Lung (tissue), 12 donors: ENCODE results near the gene MED12L. TPM values are rescaled to one million over a fixed set of nuclear protein-coding genes. Genes with fewer than 3 reads are reported as not detected.

Experiments
- ATAC-seq: fragments of 200-7000 bp; cut with Tn5 transposase; one replicate; pipeline ENCODE4 v1.9.1; 2020; ENCODE audit warnings: moderate number of reproducible peaks; ENCODE audit not compliant: insufficient read depth, low FRiP score
- DNase-seq, 3 donors: peaks; one replicate each; pipeline ENCODE4 v3.0.0-alpha.2; 2013 to 2017
- H3K27ac ChIP-seq, 2 donors: one replicate each; pipeline ENCODE4 v1.5.1; 2013; ENCODE audit warnings: mild to moderate bottlenecking in 2 of 2, moderate library complexity in 2 of 2, control low read depth in 1 of 2, inconsistent platforms in 1 of 2, low read depth in 1 of 2, low read length in 1 of 2
- H3K27me3 ChIP-seq, 3 donors: one replicate each; pipeline ENCODE4 v1.5.1; 2013; ENCODE audit warnings: low read length in 2 of 3; ENCODE audit not compliant: control insufficient read depth in 3 of 3, insufficient read depth in 3 of 3
- H3K36me3 ChIP-seq, 4 donors: one replicate each; pipeline ENCODE4 v1.5.1; 2013; ENCODE audit warnings: low read length in 4 of 4, mild to moderate bottlenecking in 1 of 4, moderate library complexity in 1 of 4; ENCODE audit not compliant: control insufficient read depth in 4 of 4, insufficient read depth in 4 of 4
- H3K4me1 ChIP-seq, 5 donors: one replicate each; pipeline ENCODE4 v1.5.1; 2013; ENCODE audit warnings: low read length in 5 of 5, mild to moderate bottlenecking in 2 of 5, moderate library complexity in 1 of 5; ENCODE audit not compliant: control insufficient read depth in 5 of 5, insufficient read depth in 5 of 5
- H3K4me3 ChIP-seq: one replicate; pipeline ENCODE4 v1.5.1; 2013; ENCODE audit warnings: mild to moderate bottlenecking, control low read depth, moderate library complexity
- H3K9ac ChIP-seq, 2 donors: one replicate each; pipeline ENCODE4 v1.5.1; 2013; ENCODE audit warnings: low read length in 2 of 2, control low read depth in 1 of 2; ENCODE audit not compliant: insufficient read depth in 1 of 2
- H3K9me3 ChIP-seq, 4 donors: one replicate each; pipeline ENCODE4 v1.5.1; 2013; ENCODE audit warnings: low read length in 3 of 4, mild to moderate bottlenecking in 1 of 4, moderate library complexity in 1 of 4; ENCODE audit not compliant: control insufficient read depth in 4 of 4, insufficient read depth in 3 of 4
- CTCF ChIP-seq: IDR thresholded peaks from 2 replicates; pipeline ENCODE4 v1.5.1; 2012; ENCODE audit warnings: mild to moderate bottlenecking; ENCODE audit errors: control extremely low read depth, extremely low read depth
- WGBS, 2 donors: extraction: QIAGEN DNeasy Blood & Tissue Kit; methylation state at CpG; one replicate each; pipeline ENCODE4 v1.1.7; 2013; 5-methylcytosine and 5-hydroxymethylcytosine counted together
- polyA plus RNA-seq, 2 donors: library from polyadenylated mRNA; stranded (reverse); fragments of 200-250 nt; gene quantifications; one replicate each; pipeline ENCODE4 v1.2.1, GENCODE V29; 2013
- total RNA-seq, 2 donors: library from RNA; depleted of rRNA in 1 of 2; stranded (reverse); fragments of >200 nt in 1 of 2; gene quantifications; one replicate each; pipeline ENCODE4 v1.2.1, GENCODE V29; 2014 to 2021
- donor health status: control.
- donor health status: control.
- donor health status: Bipolar disorder and iron deficiency.
- donor health status: healthy.
- donor health status: DM: yes; HTN: yes; CAD: no.

Gene MED12L
- total and polyA plus RNA-seq, 4 donors = 0.02 to 0.82 (median 0.30) TPM

DNA sequence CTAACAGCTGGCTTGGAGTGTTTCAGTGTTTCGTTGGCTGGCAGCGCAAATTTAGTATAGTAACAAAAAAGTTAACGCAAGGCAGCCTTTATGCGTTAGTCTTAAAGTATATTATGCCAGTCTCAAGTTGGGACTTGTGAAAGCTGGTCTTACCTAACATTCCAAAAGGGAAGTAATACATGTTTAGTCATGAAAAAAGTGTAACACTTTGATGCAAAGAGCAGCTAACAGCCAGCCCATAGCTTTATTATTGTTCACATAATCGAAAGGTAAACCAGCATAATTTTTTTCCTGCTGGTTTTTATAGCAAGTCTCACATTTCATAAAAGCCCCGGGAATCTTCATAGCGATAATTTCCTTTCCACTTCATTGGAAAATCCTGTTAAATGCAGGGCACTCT is 233.5 kb downstream of the MED12L start:
- Histone ChIP-seq H3K27ac (no peak overlapping the region), H3K9ac (no peak overlapping the region), H3K27me3 (no peaks in the 10 kb centered on the region), H3K9me3 (peaks cover 0 to 3% (median 0%) of the 10 kb centered on the region in 4 donors), H3K4me1 (no peaks in the 10 kb centered on the region), H3K4me3 (no peak overlapping the region), H3K36me3 (no peaks in the 10 kb centered on the region)
- DNase-seq = no peak
- WGBS, 2 donors = 38 to 70% methylated on average over 7 of the region's 7 CpGs
- no peak for TF ChIP-seq CTCF
- no peak for ATAC-seq

DNA sequence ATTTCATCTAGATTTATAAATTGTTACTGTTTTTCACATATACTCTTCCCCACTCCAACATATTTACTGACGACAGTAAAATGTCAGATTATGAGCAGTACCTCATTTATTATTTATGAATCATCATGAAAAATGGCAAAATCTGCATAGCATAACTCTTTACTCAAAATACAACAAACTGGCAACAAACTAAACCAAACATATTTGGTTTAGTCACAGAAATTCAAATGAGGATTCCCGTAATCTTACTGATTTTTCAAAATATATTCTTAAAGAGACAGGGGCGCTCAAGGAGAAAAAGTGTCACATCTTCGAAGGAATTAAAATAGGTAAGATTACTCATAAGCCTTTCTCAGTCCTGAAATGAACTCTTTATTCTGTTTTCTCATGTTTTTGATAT is 234.2 kb downstream of the MED12L start:
- H3K4me3 ChIP-seq = no peak overlapping the region
- WGBS, 2 donors = 85 to 88% methylated on average over 4 of the region's 4 CpGs
- H3K27ac ChIP-seq = no peak overlapping the region
- no peaks in the 10 kb centered on the region for H3K36me3 ChIP-seq
- no peaks in the 10 kb centered on the region for H3K27me3 ChIP-seq
- peaks cover 0 to 3% (median 0%) of the 10 kb centered on the region in 4 donors for H3K9me3 ChIP-seq
- H3K9ac ChIP-seq = no peak overlapping the region
- no peak for TF ChIP-seq CTCF
- ATAC-seq (no peak), DNase-seq (no peak)
- H3K4me1 ChIP-seq = no peaks in the 10 kb centered on the region

- no peak for ATAC-seq
- no peaks in the 10 kb centered on the region for H3K9me3 ChIP-seq
- no peak for TF ChIP-seq CTCF
- H3K9ac ChIP-seq = no peak overlapping the region
- no peak overlapping the region for H3K27ac ChIP-seq
- WGBS, 2 donors = 58 to 76% methylated on average over 2 of the region's 2 CpGs
- H3K4me3 ChIP-seq = no peak overlapping the region
- H3K4me1 ChIP-seq = no peaks in the 10 kb centered on the region
- no peak for DNase-seq
- H3K27me3 ChIP-seq = no peaks in the 10 kb centered on the region
- H3K36me3 ChIP-seq = no peaks in the 10 kb centered on the region
Measured at GRCh38 chr3:151320131-151320530, 234.7 kb downstream of the MED12L start.

DNA sequence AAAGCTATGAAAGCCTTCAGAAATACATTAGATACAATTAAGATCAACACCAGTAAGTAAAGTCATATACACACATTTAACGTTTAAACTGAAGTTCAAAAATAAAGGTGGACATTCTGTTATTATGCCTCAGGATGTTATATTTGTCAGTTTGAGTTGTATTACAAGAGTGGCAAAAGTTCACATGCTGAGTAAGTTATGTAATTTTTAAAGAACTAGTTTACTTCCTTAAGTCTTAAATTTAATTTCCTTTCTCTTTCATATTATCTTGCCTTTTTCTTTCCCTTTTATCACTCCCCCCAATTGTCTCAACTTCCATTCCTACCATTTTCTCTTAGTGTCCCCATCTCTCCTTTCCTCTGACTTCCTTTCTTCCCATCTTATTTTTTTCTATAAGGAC is 236.1 kb downstream of the MED12L start:
- no peaks in the 10 kb centered on the region for H3K36me3 ChIP-seq
- 27 to 46% methylated on average over 1 of the region's 1 CpG for WGBS, 2 donors
- no peak for DNase-seq
- TF ChIP-seq CTCF = no peak
- no peaks in the 10 kb centered on the region for H3K9me3 ChIP-seq
- no peaks in the 10 kb centered on the region for H3K27me3 ChIP-seq
- H3K4me1 ChIP-seq = no peaks in the 10 kb centered on the region
- H3K4me3 ChIP-seq = no peak overlapping the region
- H3K9ac ChIP-seq = no peak overlapping the region
- no peak overlapping the region for H3K27ac ChIP-seq
- ATAC-seq = no peak
